Tibial nerve (tissue), 4 donors: ENCODE data around the gene MAST3. TPM values are rescaled to one million over a fixed set of nuclear protein-coding genes. Genes with fewer than 3 reads are reported as not detected.
"Not testable (repeated sequence)": the region's sequence is repeated elsewhere in the genome, so short reads cannot be mapped to it uniquely, and the experiment has no call there.

Experiments
- DNase-seq, 2 donors: peaks; one replicate each; pipeline ENCODE4 v3.0.0-alpha.2; 2019; ENCODE audit warnings: low spot score in 2 of 2
- H3K27ac ChIP-seq, 4 donors: fragments of 200-600 bp; sonication (generic) in 3 of 4; one replicate each; pipeline ENCODE4 v1.5.1; 2017 to 2019; ENCODE audit warnings: mild to moderate bottlenecking in 1 of 4
- H3K27me3 ChIP-seq, 2 donors: fragments of 200-600 bp; sonication (generic) in 1 of 2; one replicate each; pipeline versions ENCODE4 v1.5.1 to v1.6.0; 2017 to 2019
- H3K36me3 ChIP-seq, 3 donors: fragments of 200-600 bp; sonication (generic); one replicate each; pipeline ENCODE4 v1.5.1; 2018 to 2019
- H3K4me1 ChIP-seq, 4 donors: fragments of 200-600 bp; sonication (generic) in 3 of 4; one replicate each; pipeline ENCODE4 v1.5.1; 2017 to 2019
- H3K4me3 ChIP-seq, 4 donors: fragments of 200-600 bp; sonication (generic) in 3 of 4; one replicate each; pipeline ENCODE4 v1.5.1; 2017 to 2019; ENCODE audit warnings: mild to moderate bottlenecking in 1 of 4, moderate library complexity in 1 of 4
- H3K9me3 ChIP-seq, 4 donors: fragments of 200-600 bp; sonication (generic) in 3 of 4; one replicate each; pipeline ENCODE4 v1.5.1; 2017 to 2019
- EP300 ChIP-seq, 2 donors: sonication (generic); formaldehyde crosslinking; IDR thresholded peaks; one replicate each; pipeline ENCODE4 v1.6.1; 2017; ENCODE audit warnings: antibody characterized with exemption in 2 of 2, mild to moderate bottlenecking in 1 of 2
- POLR2A ChIP-seq, 2 donors: fragments of 450-650 bp; IDR thresholded peaks; one replicate each; pipeline ENCODE4 v1.6.1; 2017; ENCODE audit warnings: antibody characterized with exemption in 2 of 2, mild to moderate bottlenecking in 2 of 2, moderate library complexity in 2 of 2
- WGBS, 2 donors: methylation state at CpG; one replicate each; pipeline ENCODE4 v1.1.5; 2018; 5-methylcytosine and 5-hydroxymethylcytosine counted together
- total RNA-seq, 4 donors: library from RNA; depleted of rRNA; stranded (reverse); fragments of >200 nt; gene quantifications; one replicate each; pipeline ENCODE4 v1.1.0, GENCODE V29; 2016
- TF ChIP-seq, protein P1 (sequence below), 5 experiments: fragments of 200-600 bp in 3 of 5; fragments of 450-650 bp in 2 of 5; sonication (generic) in 3 of 5; IDR thresholded peaks; one replicate each; pipeline ENCODE4 v1.5.1; 2016 to 2019; ENCODE audit warnings: antibody characterized with exemption in 5 of 5, mild to moderate bottlenecking in 3 of 5, moderate library complexity in 2 of 5

Gene MAST3
- total RNA-seq, 4 donors from 2014 or later, result 7.6 to 19.8 (median 10.0) TPM

DNA sequence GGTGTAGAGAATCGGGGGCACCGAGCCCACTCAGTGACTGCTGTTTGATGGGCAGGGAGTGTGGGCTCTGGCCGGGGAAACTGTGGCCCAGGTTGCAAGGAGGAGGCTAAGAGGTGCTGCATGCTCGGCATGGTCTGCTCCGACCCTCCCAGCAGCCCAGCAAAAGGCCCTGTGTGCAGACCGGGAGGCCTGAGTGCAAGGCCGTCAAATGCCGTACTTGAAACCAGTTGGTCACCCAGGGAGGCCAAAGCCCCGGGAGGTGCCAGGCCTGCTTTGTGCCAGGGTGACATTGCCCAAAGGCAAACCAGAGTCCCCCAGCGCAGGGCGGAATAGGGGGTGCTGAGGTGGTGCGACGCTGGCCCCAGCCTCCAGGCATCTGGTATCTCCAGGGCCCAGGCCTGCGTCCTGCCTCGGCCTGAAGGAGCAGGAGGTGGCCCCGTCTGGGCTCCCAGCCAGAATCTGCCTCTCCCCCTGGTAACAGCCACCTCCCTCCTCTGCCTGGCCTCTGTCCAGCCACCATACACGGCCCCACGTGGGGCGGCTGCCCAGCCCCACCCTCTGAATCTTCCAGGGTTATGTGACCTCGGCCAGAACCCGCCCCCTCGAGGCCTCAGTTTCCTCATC is 59.4 kb downstream of the MAST3 start:
- peaks cover 0 to 63% (median 43%) of the 10 kb centered on the region in 4 donors for H3K4me1 ChIP-seq
- peak; percentile 55 to 74 for DNase-seq
- WGBS, 2 donors, result 26 to 33% methylated on average over 14 to 20 of the region's 22 CpGs
- TF ChIP-seq, protein P1, sequence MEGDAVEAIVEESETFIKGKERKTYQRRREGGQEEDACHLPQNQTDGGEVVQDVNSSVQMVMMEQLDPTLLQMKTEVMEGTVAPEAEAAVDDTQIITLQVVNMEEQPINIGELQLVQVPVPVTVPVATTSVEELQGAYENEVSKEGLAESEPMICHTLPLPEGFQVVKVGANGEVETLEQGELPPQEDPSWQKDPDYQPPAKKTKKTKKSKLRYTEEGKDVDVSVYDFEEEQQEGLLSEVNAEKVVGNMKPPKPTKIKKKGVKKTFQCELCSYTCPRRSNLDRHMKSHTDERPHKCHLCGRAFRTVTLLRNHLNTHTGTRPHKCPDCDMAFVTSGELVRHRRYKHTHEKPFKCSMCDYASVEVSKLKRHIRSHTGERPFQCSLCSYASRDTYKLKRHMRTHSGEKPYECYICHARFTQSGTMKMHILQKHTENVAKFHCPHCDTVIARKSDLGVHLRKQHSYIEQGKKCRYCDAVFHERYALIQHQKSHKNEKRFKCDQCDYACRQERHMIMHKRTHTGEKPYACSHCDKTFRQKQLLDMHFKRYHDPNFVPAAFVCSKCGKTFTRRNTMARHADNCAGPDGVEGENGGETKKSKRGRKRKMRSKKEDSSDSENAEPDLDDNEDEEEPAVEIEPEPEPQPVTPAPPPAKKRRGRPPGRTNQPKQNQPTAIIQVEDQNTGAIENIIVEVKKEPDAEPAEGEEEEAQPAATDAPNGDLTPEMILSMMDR (IDR thresholded peaks at IDR 0.05), result no peak
- TF ChIP-seq EP300 (IDR thresholded peaks at IDR 0.05) (peak in 1 of 2 donors; percentile 20), POLR2A (IDR thresholded peaks at IDR 0.05) (peak in 1 of 2 donors; percentile 27)
- H3K27me3 ChIP-seq, result no peaks in the 10 kb centered on the region
- no peak overlapping the region for H3K4me3 ChIP-seq
- H3K27ac ChIP-seq, result peak overlapping the region; percentile 56 to 90 (median 74)
- no peaks in the 10 kb centered on the region for H3K9me3 ChIP-seq
- peaks cover 0 to 18% (median 0%) of the 10 kb centered on the region in 3 donors for H3K36me3 ChIP-seq

DNA sequence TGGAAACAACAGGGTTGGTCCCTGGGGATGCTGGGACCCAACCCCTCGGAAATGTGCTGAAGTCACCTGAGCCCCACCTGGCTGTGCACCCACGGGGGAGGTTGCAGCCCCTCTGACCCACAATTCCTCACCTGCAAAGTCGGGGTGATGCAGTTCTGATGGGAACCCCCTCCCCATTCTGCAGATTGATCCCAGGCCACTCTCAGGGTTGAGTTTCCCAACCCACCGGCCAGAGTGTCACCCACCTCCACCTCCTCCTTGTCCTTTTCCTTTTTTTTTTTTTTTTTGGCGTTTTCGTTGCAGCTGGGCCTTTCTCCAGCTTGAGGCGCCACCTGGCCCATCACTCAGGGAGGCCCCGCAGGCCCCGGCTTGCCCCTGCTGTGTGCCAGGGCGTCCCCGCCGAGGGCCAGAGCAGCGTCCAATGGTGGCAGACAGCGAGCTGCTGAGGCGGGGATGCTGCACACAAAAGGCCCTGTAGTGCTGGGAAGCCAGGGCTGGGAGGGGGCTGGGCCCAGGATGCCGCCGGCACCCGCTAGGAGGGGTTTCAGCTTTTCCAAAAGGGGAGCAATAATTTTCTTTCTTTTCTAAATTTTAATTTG is 60.0 kb downstream of the MAST3 start:
- Histone ChIP-seq H3K36me3 (peaks cover 0 to 24% (median 0%) of the 10 kb centered on the region in 3 donors), H3K4me3 (no peak overlapping the region), H3K9me3 (no peaks in the 10 kb centered on the region), H3K27me3 (no peaks in the 10 kb centered on the region), H3K27ac (peak overlapping the region; percentile 56 to 90 (median 74)), H3K4me1 (peaks cover 0 to 63% (median 40%) of the 10 kb centered on the region in 4 donors)
- DNase-seq, result no peak
- no peak for TF ChIP-seq POLR2A (IDR thresholded peaks at IDR 0.05)
- peak in 1 of 2 donors; percentile 2 for TF ChIP-seq EP300 (IDR thresholded peaks at IDR 0.05)
- 19 to 29% methylated on average over 18 of the region's 18 CpGs for WGBS, 2 donors

DNA sequence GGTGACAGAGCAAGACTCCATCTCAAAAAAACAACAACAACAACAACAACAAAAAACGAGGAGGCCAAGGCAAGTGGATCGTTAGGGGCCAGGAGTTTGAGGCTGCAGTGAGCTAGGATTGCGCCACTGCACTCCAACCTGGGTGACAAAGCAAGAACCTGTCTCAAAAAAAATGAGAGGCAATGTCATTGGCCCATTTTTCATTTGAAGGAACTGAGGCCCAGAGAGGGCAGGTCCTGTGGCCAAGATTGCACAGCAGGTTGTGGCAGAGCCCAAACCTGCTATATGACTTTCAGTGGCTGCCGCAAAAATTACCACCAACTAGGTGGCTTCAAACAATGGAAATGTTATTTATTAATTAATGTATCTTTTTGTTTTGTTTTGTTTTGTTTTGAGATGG is 60.9 kb downstream of the MAST3 start:
- DNase-seq, result no peak
- Histone ChIP-seq H3K36me3 (peaks cover 0 to 34% (median 0%) of the 10 kb centered on the region in 3 donors), H3K9me3 (no peaks in the 10 kb centered on the region), H3K4me1 (peaks cover 0 to 63% (median 40%) of the 10 kb centered on the region in 4 donors), H3K4me3 (no peak overlapping the region), H3K27me3 (no peaks in the 10 kb centered on the region), H3K27ac (peak overlapping the region in 2 of 4 donors; percentile 86 to 90)
- no peak for TF ChIP-seq EP300 (IDR thresholded peaks at IDR 0.05)
- TF ChIP-seq POLR2A (IDR thresholded peaks at IDR 0.05), result no peak
- TF ChIP-seq, protein P1 (IDR thresholded peaks at IDR 0.05), result no peak
- 70 to 76% methylated on average over 4 of the region's 4 CpGs for WGBS, 2 donors

DNA sequence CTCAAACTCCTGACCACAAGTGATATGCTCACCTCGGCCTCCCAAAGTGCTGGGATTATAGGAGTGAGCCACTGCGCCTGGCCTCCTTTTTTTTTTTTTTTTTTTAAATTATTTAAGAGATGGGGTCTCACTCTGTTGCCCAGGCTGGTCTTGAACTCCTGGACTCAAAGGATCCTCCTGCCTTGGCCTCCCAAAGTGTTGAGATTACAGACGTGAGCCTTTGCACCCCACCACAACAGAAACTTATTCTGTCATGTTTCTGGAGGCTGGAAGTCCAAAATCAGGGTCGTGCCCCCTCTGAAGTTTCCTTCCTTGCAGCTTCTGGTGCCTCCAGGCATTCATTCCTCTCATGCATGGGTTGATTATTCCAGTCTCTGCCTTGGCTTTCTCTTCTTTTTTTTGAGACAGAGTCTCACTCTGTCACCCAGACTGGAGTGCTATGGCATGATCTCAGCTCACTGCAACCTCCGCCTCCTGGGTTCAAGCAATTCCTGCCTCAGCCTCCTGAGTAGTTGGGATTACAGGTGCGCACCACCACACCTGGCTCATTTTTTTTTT is 61.6 kb downstream of the MAST3 start:
- peaks cover 0 to 56% (median 34%) of the 10 kb centered on the region in 4 donors for H3K4me1 ChIP-seq
- not testable (repeated sequence) for H3K27ac ChIP-seq, DNase-seq, H3K9me3 ChIP-seq, H3K4me3 ChIP-seq, H3K27me3 ChIP-seq
- 78 to 80% methylated on average over 6 of the region's 6 CpGs for WGBS, 2 donors
- peaks cover 0 to 40% (median 0%) of the 10 kb centered on the region in 3 donors for H3K36me3 ChIP-seq

DNA sequence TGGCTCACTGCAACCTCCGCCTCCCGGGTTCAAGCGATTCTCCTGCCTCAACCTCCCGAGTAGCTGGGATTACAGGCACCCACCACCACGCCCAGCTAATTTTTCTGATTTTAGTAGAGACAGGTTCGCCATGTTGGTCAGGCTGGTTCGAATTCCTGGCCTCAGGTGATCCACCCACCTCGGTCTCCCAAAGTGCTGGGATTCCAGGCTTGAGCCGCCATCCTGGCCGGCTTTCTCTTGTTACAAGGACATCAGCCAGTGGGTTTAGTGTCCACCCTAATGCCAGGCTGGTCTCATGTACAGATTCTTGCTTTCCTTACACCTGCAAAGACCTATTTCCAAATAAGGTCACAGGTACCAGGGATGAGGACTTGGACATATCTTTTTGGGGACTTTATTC is 62.2 kb downstream of the MAST3 start:
- Histone ChIP-seq H3K36me3 (peaks cover 0 to 47% (median 0%) of the 10 kb centered on the region in 3 donors), H3K4me3 (no peak overlapping the region), H3K9me3 (no peaks in the 10 kb centered on the region), H3K27me3 (no peaks in the 10 kb centered on the region), H3K27ac (peak overlapping the region in 2 of 4 donors; percentile 83 to 91), H3K4me1 (peaks cover 0 to 50% (median 28%) of the 10 kb centered on the region in 4 donors)
- WGBS, 2 donors, result 91 to 94% methylated on average over 10 of the region's 10 CpGs
- no peak for DNase-seq
- TF ChIP-seq POLR2A (IDR thresholded peaks at IDR 0.05) (no peak), EP300 (IDR thresholded peaks at IDR 0.05) (no peak)
- TF ChIP-seq, protein P1 (IDR thresholded peaks at IDR 0.05), result no peak

DNA sequence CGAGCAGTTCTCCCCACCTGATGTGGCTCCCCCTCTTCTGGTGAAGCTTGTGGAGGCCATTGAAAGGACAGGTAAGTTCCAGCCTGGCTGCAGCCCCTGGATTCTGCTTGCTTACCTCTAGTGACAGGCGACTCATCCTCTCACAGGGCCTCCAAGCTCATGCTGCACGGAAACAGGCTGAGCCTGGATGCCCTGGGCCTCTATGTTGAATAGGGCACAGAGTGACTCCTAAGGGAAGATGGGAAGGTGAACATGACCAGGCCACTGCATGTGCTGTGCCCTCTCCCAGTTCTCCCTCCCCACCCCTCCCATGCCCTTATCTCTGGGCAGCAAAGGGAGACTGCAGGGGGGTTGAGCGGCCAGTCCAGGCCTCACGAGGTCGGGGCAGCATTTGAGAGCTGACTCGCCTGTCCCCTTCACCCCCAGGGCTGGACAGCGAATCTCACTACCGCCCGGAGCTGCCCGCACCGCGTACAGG is 63.0 kb downstream of the MAST3 start:
- H3K4me1 ChIP-seq, result peaks cover 0 to 45% (median 28%) of the 10 kb centered on the region in 4 donors
- peaks cover 0 to 50% (median 0%) of the 10 kb centered on the region in 3 donors for H3K36me3 ChIP-seq
- H3K4me3 ChIP-seq, result peak overlapping the region in 3 of 4 donors; percentile 20 to 60 (median 39)
- DNase-seq, result no peak
- H3K9me3 ChIP-seq, result no peaks in the 10 kb centered on the region
- no peaks in the 10 kb centered on the region for H3K27me3 ChIP-seq
- TF ChIP-seq, protein P1 (IDR thresholded peaks at IDR 0.05), result no peak
- TF ChIP-seq EP300 (IDR thresholded peaks at IDR 0.05), result no peak
- no peak for TF ChIP-seq POLR2A (IDR thresholded peaks at IDR 0.05)
- H3K27ac ChIP-seq, result peak overlapping the region; percentile 67 to 91 (median 86)
- 47 to 55% methylated on average over 13 of the region's 13 CpGs for WGBS, 2 donors
